GM23338 (cell line): ENCODE data around the gene FBXO15. TPM values are rescaled to one million over a fixed set of nuclear protein-coding genes. Genes with fewer than 3 reads are reported as not detected.

Experiments
- ATAC-seq: fragments of 200-7000 bp; cut with Tn5 transposase; 3 replicates; pipeline ENCODE4 v1.9.1; 2020
- DNase-seq: peaks from one replicate; pipeline ENCODE4 v3.0.0-alpha.2; 2015; ENCODE audit warnings: low spot score
- H2AFZ ChIP-seq: fragments of 200-600 bp; sonication (generic); 2 replicates; pipeline ENCODE4 v1.8.0; 2016; ENCODE audit warnings: antibody characterized with exemption, mild to moderate bottlenecking, moderate library complexity
- H3F3A ChIP-seq: fragments of 200-600 bp; sonication (generic); replicated peaks from 2 replicates; pipeline ENCODE4 v1.8.0; 2017; ENCODE audit warnings: antibody characterized with exemption, mixed run types, low read depth
- H3K27ac ChIP-seq: fragments of 200-600 bp; sonication (generic); 2 replicates; pipeline ENCODE4 v1.6.1; 2016; ENCODE audit warnings: low read depth
- H3K27me3 ChIP-seq: fragments of 200-600 bp; sonication (generic); 2 replicates; pipeline ENCODE4 v1.8.0; 2016; ENCODE audit warnings: mild to moderate bottlenecking, mixed run types, moderate library complexity; ENCODE audit not compliant: insufficient read depth
- H3K36me3 ChIP-seq: fragments of 200-600 bp; sonication (generic); 2 replicates; pipeline ENCODE4 v1.8.0; 2016; ENCODE audit warnings: mild to moderate bottlenecking; ENCODE audit not compliant: insufficient read depth
- H3K4me1 ChIP-seq: fragments of 200-600 bp; sonication (generic); 2 replicates; pipeline ENCODE4 v1.8.0; 2016; ENCODE audit warnings: mild to moderate bottlenecking, moderate library complexity; ENCODE audit not compliant: insufficient read depth
- H3K4me2 ChIP-seq: fragments of 200-600 bp; sonication (generic); 2 replicates; pipeline ENCODE4 v1.7.1; 2017; ENCODE audit warnings: mixed run types
- H3K4me3 ChIP-seq: fragments of 200-600 bp; sonication (generic); 2 replicates; pipeline ENCODE4 v1.6.1; 2016; ENCODE audit warnings: mixed run types
- H3K79me2 ChIP-seq: fragments of 200-600 bp; sonication (generic); replicated peaks from 2 replicates; pipeline ENCODE4 v1.8.0; 2017; ENCODE audit warnings: mild to moderate bottlenecking; ENCODE audit not compliant: insufficient read depth
- H3K9me2 ChIP-seq: fragments of 200-600 bp; sonication (generic); 2 replicates; pipeline ENCODE4 v1.8.0; 2017; ENCODE audit not compliant: insufficient read depth
- H4K20me1 ChIP-seq: fragments of 200-600 bp; sonication (generic); replicated peaks from 2 replicates; pipeline ENCODE4 v1.8.0; 2017; ENCODE audit warnings: mild to moderate bottlenecking; ENCODE audit not compliant: insufficient read depth
- H3K27ac Mint-ChIP-seq: 2 replicates; pipeline ENCODE4 v1.8.0; 2020; ENCODE audit warnings: inconsistent platforms, mild to moderate bottlenecking, moderate library complexity, mixed read lengths
- H3K27me3 Mint-ChIP-seq: 3 replicates; pipeline ENCODE4 v1.8.0; 2022; ENCODE audit warnings: low read depth, mild to moderate bottlenecking, moderate library complexity, mixed read lengths, inconsistent platforms; ENCODE audit not compliant: insufficient read depth, poor library complexity
- H3K36me3 Mint-ChIP-seq: 3 replicates; pipeline ENCODE4 v1.8.0; 2021; ENCODE audit warnings: low read depth, mild to moderate bottlenecking, inconsistent platforms, moderate library complexity, mixed read lengths
- H3K4me1 Mint-ChIP-seq: 3 replicates; pipeline ENCODE4 v1.8.0; 2020; ENCODE audit warnings: mild to moderate bottlenecking, inconsistent platforms, mixed read lengths
- H3K4me3 Mint-ChIP-seq: 3 replicates; pipeline ENCODE4 v1.8.0; 2021; ENCODE audit warnings: moderate library complexity, mild to moderate bottlenecking, inconsistent platforms, mixed read lengths
- H3K9me3 Mint-ChIP-seq: 3 replicates; pipeline ENCODE4 v1.8.0; 2020; ENCODE audit warnings: moderate library complexity, mild to moderate bottlenecking, inconsistent platforms, mixed read lengths
- JUNB ChIP-seq: IDR thresholded peaks from one replicate; pipeline ENCODE4 v1.6.1; 2016; ENCODE audit warnings: antibody characterized with exemption; ENCODE audit not compliant: unreplicated experiment
- NANOG ChIP-seq: IDR thresholded peaks from 2 replicates; pipeline ENCODE4 v1.6.1; 2016; ENCODE audit warnings: antibody characterized with exemption, borderline replicate concordance
- STAT1 ChIP-seq: IDR thresholded peaks from one replicate; pipeline ENCODE4 v1.6.1; 2016; ENCODE audit warnings: antibody characterized with exemption; ENCODE audit not compliant: unreplicated experiment
- ZNF331 ChIP-seq: fragments of 250-450 bp; sonication (Bioruptor Pico); IDR thresholded peaks from 2 replicates; pipeline ENCODE4 v1.5.0; 2020; ENCODE audit warnings: low read depth, mild to moderate bottlenecking, moderate library complexity
- ZNF462 ChIP-seq: fragments of 250-450 bp; sonication (Bioruptor Pico); IDR thresholded peaks from 2 replicates; pipeline ENCODE4 v1.5.0; 2020; ENCODE audit warnings: mild to moderate bottlenecking, moderate library complexity
- polyA plus RNA-seq: library from polyadenylated mRNA; unstranded; fragments of >200 nt; fragmentation: Nextera tagmentation; extraction: Ambion mirVana; gene quantifications from 2 replicates; pipeline ENCODE4 v1.2.1, GENCODE V29; 2016
- total RNA-seq: library from RNA; depleted of rRNA; stranded (reverse); fragments of >200 nt; shearing (Covaris generic); gene quantifications from 2 replicates; pipeline ENCODE4 v1.2.3, GENCODE V29; 2014
- TF ChIP-seq, protein P1 (sequence below): IDR thresholded peaks from 2 replicates; pipeline ENCODE4 v1.6.1; 2016; ENCODE audit warnings: antibody characterized with exemption
- TF ChIP-seq, protein P2 (sequence below), 2 experiments: fragments of 200-600 bp in 1 of 2; sonication (generic) in 1 of 2; conservative IDR thresholded peaks; 2 replicates each; pipeline versions ENCODE4 v1.5.1 to v1.6.1; 2016 to 2017; ENCODE audit warnings: antibody characterized with exemption in 2 of 2, low read depth in 2 of 2, mild to moderate bottlenecking in 2 of 2, moderate library complexity in 1 of 2

FBXO15 gene
- total and polyA plus RNA-seq, 2 experiments from 2014 or later = 0.21 to 0.53 TPM

- TF ChIP-seq ZNF462 = no peak
Measured at GRCh38 chr18:74185860-74186259, 38.2 kb upstream of the FBXO15 start (continued).

DNA sequence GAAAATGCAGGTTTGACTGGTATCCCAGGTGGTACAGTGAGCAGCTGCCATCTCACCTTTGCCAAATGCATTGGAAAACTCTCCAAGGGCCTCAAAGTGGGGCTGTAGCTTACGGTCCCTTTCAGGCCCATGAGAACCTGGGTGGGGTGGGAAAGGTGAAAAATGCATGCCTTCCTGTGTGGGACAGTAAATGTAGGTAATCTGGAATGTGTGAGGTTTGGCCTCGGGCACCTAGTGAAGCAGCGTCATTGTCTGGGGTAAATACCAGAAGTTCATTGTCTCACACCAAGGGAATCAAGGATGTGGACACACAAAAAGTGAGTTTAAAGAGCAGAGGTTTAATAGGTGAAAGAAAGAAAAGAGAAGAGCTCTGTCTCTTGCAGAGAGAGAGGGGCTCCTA, 37.2 kb upstream of the FBXO15 start:
- no peak overlapping the region for H3K4me3 Mint-ChIP-seq
- Histone ChIP-seq H3K4me2 (peak overlapping the region; percentile 41; the same call in 1 of the 2 replicates), H3K9me2 (no peaks in the 10 kb centered on the region), H3K79me2 (no peaks in the 10 kb centered on the region), H3F3A (no peaks in the 10 kb centered on the region), H3K27ac (no peak overlapping the region), H3K27me3 (no peaks in the 10 kb centered on the region), H3K4me3 (no peak overlapping the region), H2AFZ (peak overlapping the region; percentile 1; the same call in 1 of the 2 replicates), H3K36me3 (no peaks in the 10 kb centered on the region), H3K4me1 (peaks cover 26% of the 10 kb centered on the region), H4K20me1 (no peaks in the 10 kb centered on the region)
- H3K27me3 Mint-ChIP-seq = peaks cover 8% of the 10 kb centered on the region
- H3K9me3 Mint-ChIP-seq = no peaks in the 10 kb centered on the region; the same call in 2 of the 3 replicates
- H3K36me3 Mint-ChIP-seq = no peaks in the 10 kb centered on the region
- H3K4me1 Mint-ChIP-seq = peaks cover 25% of the 10 kb centered on the region
- H3K27ac Mint-ChIP-seq = no peak overlapping the region; the same call in 1 of the 2 replicates
- ATAC-seq (peak; percentile 40), DNase-seq (peak; percentile 52)
- no peak for TF ChIP-seq STAT1
- TF ChIP-seq ZNF331 = no peak

DNA sequence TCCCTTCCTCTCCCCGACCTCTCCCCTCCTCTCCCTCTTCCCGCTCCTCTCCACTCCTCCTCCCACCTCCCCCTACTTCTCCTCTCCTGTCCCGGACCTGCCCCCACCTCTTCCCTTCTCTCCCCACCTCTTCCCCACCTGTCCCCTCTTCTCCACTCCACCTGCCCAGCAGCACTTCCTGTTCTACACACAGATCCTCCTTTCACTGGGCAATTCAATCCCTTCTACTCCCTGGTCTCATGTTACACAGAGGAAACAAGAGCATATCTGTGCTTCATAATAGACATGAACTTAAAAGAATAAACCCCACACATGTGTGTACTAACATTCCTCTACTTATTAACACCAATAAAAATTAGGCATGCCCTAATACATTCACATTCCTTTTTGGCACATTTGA, 35.5 kb upstream of the FBXO15 start:
- peak; percentile 10 for DNase-seq
- no peak; the same call in 2 of the 3 replicates for ATAC-seq
- no peaks in the 10 kb centered on the region; the same call in 2 of the 3 replicates for H3K9me3 Mint-ChIP-seq
- Histone ChIP-seq H3K4me2 (0 out of 2 replicates have a peak overlapping the region, but pooled peaks have one; percentile 31), H3K4me3 (no peak overlapping the region), H3K9me2 (no peaks in the 10 kb centered on the region), H3K79me2 (no peaks in the 10 kb centered on the region), H3K4me1 (peaks cover 26% of the 10 kb centered on the region), H3K36me3 (no peaks in the 10 kb centered on the region), H3K27ac (no peak overlapping the region; the same call in 1 of the 2 replicates), H4K20me1 (no peaks in the 10 kb centered on the region), H3F3A (no peaks in the 10 kb centered on the region), H3K27me3 (no peaks in the 10 kb centered on the region), H2AFZ (no peak overlapping the region)
- no peaks in the 10 kb centered on the region for H3K36me3 Mint-ChIP-seq
- no peak overlapping the region for H3K4me3 Mint-ChIP-seq
- H3K27me3 Mint-ChIP-seq = peaks cover 6% of the 10 kb centered on the region
- H3K27ac Mint-ChIP-seq = no peak overlapping the region
- H3K4me1 Mint-ChIP-seq = peaks cover 18% of the 10 kb centered on the region
- TF ChIP-seq, protein P1, sequence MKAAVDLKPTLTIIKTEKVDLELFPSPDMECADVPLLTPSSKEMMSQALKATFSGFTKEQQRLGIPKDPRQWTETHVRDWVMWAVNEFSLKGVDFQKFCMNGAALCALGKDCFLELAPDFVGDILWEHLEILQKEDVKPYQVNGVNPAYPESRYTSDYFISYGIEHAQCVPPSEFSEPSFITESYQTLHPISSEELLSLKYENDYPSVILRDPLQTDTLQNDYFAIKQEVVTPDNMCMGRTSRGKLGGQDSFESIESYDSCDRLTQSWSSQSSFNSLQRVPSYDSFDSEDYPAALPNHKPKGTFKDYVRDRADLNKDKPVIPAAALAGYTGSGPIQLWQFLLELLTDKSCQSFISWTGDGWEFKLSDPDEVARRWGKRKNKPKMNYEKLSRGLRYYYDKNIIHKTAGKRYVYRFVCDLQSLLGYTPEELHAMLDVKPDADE = no peak
- TF ChIP-seq STAT1 = no peak
- TF ChIP-seq, protein P2, sequence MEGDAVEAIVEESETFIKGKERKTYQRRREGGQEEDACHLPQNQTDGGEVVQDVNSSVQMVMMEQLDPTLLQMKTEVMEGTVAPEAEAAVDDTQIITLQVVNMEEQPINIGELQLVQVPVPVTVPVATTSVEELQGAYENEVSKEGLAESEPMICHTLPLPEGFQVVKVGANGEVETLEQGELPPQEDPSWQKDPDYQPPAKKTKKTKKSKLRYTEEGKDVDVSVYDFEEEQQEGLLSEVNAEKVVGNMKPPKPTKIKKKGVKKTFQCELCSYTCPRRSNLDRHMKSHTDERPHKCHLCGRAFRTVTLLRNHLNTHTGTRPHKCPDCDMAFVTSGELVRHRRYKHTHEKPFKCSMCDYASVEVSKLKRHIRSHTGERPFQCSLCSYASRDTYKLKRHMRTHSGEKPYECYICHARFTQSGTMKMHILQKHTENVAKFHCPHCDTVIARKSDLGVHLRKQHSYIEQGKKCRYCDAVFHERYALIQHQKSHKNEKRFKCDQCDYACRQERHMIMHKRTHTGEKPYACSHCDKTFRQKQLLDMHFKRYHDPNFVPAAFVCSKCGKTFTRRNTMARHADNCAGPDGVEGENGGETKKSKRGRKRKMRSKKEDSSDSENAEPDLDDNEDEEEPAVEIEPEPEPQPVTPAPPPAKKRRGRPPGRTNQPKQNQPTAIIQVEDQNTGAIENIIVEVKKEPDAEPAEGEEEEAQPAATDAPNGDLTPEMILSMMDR (conservative IDR thresholded peaks at IDR 0.05; ENCODE audit: low read depth in 2 of 2) = no peak
- no peak for TF ChIP-seq NANOG
- TF ChIP-seq JUNB = no peak
